Prostate gland (tissue), 2 donors: ENCODE data around the gene DNMT1.

ENCODE experiments used
- POLR2AphosphoS5 ChIP-seq: sonication (generic); formaldehyde crosslinking; IDR thresholded peaks from one replicate; pipeline ENCODE4 v1.6.1; 2017; ENCODE audit warnings: antibody characterized with exemption
- TF ChIP-seq, protein P1 (sequence below), 4 experiments: fragments of 200-600 bp in 2 of 4; fragments of 450-650 bp in 2 of 4; sonication (generic) in 2 of 4; IDR thresholded peaks; 1 replicate in 3 of 4; 2 replicates in 1 of 4; pipeline ENCODE4 v1.5.1; 2016 to 2019; ENCODE audit warnings: antibody characterized with exemption in 4 of 4, mild to moderate bottlenecking in 2 of 4, moderate library complexity in 2 of 4

DNA sequence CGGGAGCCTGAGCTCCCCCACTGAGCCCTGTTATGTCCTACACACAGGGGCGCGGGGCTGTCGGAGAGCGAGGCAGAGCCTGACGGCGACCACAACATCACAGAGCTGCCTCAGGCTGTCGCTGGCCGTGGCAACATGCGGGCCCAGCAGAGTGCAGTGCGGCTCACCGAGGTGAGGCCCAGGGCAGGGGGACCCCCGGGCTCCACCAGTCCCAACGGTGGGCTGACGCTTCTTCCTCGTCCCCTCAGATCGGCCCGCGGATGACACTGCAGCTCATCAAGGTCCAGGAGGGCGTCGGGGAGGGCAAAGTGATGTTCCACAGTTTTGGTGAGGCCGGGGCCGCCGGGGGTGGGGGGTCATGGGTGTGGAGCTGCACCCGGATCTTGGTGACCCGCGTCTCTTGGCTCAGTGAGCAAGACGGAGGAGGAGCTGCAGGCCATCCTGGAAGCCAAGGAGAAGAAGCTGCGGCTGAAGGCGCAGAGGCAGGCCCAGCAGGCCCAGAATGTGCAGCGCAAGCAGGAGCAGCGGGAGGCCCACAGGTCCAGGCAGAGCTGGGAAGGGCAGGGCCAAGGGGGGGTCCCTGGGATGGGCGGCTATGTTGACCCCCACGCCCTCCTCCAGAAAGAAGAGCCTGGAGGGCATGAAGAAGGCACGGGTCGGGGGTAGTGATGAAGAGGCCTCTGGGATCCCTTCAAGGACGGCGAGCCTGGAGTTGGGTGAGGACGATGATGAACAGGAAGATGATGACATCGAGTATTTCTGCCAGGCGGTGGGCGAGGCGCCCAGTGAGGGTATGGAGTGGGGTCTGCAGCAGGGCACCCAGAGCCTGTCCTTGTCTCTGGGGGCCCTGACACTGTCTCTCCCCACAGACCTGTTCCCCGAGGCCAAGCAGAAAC is 84.4 kb downstream of the DNMT1 start:
- no peak for TF ChIP-seq POLR2AphosphoS5
- TF ChIP-seq, protein P1, sequence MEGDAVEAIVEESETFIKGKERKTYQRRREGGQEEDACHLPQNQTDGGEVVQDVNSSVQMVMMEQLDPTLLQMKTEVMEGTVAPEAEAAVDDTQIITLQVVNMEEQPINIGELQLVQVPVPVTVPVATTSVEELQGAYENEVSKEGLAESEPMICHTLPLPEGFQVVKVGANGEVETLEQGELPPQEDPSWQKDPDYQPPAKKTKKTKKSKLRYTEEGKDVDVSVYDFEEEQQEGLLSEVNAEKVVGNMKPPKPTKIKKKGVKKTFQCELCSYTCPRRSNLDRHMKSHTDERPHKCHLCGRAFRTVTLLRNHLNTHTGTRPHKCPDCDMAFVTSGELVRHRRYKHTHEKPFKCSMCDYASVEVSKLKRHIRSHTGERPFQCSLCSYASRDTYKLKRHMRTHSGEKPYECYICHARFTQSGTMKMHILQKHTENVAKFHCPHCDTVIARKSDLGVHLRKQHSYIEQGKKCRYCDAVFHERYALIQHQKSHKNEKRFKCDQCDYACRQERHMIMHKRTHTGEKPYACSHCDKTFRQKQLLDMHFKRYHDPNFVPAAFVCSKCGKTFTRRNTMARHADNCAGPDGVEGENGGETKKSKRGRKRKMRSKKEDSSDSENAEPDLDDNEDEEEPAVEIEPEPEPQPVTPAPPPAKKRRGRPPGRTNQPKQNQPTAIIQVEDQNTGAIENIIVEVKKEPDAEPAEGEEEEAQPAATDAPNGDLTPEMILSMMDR (IDR thresholded peaks at IDR 0.05), result no peak
